GM21360 (cell line): Measurements from ENCODE around the gene CIAPIN1.
"Not testable (repeated sequence)": the region's sequence is repeated elsewhere in the genome, so short reads cannot be mapped to it uniquely, and the experiment has no call there.

Experiments used
- ATAC-seq: cut with Tn5 transposase; IDR thresholded peaks from one replicate; pipeline ENCODE4 v1.9.1; 2021; ENCODE audit warnings: mild to moderate bottlenecking, moderate library complexity; ENCODE audit not compliant: unreplicated experiment

CIAPIN1 gene

DNA sequence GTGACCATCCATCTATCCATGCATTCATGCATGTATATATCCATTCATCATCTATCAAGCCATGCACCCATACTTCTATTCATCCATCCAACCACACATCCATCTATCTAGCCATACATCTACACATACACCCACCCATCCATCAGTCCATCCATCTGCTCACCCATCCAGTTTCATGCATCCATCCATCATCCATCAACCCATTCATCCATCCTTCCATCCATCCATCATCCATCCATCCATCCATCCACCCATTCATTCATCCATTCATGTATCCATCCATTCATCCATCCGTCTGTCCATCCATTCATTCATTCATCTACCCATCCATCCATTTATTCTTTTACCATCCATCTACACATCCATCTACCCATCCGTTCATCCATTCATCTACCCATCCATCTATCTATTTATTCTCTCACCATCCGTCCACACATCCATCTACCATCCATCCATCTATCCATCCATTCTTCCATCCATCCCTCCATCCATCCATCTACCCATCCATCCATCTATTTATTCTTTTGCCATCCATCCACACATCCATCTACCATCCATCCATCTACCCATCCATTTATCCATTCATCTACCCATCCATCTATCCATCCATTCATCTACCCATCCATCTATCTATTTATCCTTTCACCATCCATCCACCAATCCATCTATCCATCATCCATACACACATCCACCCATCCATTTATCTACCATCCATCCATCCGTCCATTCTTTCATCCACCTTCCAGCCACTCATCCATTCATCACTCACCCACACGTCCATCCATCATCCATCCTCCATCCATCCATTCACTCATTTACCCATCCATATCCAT lies 39.4 kb downstream of the CIAPIN1 start:
- ATAC-seq, result no peak

DNA sequence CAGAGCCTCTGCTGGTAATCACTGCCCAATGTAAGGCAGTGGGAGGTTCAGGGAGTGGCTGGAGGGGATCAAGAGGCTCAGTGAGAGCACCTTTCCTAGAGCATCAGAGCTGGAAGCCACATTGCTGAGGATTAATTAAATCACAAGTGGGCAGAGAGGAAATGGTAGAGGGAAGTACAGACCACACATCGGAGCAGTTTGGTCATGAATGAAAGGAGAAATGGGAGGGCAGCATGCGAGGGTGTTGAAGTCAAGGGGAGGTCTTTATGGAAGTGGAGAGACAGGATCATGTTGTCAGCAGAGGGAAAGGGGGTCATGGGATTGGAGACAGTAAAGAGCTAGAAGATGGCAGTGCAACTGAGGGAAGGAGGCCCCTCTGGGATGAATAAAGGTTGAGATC lies 40.3 kb downstream of the CIAPIN1 start:
- no peak for ATAC-seq

DNA sequence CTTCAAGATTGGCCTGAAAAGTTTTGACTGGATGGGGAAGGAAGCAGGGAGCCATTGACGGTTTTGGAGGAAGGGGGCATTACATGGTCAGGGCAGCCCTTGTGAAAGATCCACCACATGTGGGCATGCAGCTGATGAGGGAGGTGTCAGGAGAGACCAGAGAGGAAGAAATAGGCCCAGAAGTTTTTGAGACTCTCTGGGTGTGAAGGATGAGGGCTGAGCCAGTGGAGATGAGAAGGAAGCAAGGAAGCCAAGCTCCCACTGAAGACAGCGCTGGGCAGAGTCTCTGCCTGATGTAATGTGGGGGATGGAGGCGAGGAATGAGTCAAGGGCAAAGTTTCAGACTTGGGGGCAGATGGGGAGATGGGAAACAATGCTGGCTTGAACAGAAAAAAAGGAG lies 42.1 kb downstream of the CIAPIN1 start:
- no peak for ATAC-seq

DNA sequence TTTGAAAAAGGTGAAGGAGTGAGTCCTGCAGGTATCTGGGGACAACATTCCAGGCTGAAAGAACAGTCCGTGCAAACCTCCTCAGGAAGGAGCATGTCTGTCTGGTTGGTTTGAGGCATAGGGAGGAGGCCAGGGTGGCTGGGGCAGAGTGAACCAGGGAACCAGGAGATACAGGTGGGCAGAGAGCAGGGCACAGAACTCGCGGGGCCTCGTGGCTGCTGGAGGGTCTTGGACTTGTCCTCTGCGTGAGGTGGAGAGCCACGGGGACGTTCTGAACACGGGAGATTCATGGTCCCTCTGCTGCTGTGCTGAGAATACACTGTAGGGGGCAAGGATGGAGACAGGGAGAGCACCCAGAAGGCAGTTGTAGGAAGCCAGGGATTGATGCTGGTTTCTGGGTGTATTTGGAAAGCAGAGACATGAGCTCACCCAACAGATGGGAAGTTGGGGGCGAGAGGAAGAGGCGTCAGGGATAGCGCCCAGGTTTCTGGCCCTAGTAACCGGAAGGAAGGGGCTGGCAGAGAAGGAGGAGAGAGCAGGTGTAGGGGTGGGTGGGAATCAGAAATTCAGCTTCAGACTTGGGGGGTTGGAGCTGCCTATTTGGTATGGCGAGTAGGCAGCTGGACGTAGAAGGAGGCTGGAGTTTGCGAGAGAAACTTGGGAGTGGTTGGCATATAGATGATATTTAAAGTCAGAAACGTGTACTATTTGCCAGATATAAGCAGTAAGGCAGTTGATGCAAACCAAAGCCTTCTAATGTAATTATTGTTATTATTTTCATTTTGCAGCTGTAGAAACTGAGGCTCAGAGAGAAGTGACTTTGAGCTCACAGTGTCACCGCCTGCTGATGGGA lies 43.0 kb downstream of the CIAPIN1 start, which contains the start of gene CCL17:
Gene CCL17 (plus strand): TSS at position 803 of the 853 bp plus-strand sequence. CDS start 9,166 bp downstream, outside the sequence.
- no peak for ATAC-seq

DNA sequence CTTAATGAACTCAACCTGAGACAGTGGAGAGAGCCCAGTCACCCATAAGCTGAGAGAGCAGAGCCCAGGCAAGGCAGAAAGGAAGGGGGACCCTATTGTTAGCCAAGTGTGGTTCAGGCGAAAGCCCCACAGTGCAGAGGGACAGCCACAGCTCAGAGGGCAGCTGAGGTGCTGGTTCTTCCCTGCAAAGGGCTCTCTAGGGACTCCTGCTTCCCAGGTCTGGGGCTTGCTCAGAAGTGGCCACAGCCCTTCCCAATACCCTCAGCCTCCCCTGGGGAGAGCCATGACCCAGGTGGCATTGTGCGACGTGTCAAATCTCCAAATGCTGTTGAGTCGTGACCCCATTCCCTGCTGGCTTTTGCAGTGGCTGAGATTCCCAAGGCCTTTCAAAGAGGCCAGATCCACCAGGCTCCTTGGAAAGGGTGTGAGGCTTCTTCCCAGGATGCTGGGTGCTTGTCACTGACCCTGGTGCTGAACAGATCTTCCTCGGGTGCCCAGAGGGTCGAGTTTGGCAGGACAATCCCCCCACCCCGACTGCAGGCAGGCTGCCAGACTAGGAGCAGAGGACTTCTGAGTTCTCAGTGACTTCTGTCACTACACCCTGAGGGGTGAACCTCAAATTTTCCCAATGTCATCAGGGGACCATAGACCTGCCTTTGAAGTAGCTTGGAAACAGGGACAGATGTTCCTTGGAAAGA lies 45.1 kb downstream of the CIAPIN1 start:
- ATAC-seq, result no peak

DNA sequence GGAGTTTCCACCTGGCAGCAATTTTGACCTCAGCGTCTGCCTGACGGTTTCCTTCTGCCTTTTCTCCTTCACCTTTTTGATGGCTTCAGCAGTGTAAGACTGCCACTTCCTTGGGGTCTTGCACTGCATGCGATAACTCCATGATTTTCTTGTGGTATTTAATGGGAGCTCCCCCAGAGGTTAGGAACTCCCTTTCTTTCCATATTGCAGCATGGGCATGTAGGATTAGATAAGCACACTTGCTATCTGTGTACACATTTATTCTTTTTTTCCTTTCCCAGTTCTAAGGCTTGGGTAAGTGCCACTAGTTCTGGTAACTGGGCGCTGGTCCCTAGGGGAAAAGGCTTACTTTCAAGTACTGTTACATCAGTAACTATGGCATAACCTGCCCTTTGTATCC lies 49.7 kb downstream of the CIAPIN1 start:
- not testable (repeated sequence) for ATAC-seq

DNA sequence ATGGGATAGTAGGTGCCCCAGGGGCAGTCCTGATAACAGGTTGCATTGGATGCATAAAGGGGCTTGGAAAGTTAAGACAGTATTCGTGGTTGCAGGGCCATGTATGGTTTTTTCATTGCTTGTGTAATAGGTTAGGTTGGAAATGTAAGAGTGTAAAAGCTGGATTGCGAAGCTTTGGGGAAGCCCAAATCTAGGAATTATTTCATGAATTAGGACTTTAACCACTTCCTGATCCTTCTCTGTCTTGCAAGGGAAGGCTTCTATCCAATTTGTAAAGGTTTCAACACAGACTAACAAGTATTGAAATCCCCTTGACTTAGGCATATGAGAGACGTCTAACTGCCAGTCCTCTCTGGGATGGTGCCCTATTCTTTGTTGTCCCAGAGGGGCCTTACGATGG lies 50.4 kb downstream of the CIAPIN1 start:
- ATAC-seq, result no peak

DNA sequence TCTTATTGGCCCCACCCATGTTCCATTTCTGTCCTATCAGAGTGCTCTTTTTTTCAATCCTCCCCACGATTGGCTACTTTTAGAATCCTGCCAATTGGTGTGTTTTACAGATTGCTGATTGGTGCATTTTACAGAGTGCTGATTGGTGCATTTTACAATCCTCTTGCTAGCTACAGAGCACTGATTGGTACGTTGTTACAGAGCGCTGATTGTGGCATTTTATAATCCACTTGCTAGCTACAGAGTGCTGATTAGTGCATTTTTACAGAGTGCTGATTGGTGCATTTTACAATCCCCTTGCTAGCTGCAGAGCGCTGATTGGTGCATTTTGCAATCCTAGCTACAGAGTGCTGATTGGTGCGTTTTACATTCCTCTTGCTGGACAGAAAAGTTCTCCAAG lies 52.2 kb downstream of the CIAPIN1 start:
- no peak for ATAC-seq

DNA sequence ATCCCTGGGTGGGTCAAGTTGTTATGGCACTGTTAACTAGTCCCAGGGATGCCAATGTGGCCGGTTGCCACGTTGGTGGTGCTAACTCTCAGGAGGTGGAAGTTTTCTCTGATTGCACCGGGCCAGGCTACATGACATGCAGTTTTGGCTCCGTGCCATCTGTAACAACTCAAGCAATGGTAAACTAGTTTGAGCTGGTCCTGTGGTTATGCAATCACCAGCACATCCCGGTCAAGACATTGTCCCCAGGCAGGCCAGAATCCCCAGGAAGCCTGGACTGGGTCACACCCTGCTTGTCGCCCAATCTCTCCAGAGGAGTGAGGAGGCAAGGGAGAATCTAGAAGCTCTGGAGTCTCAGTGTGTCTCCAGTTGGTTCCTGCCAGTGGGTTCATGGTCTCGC lies 52.7 kb downstream of the CIAPIN1 start:
- no peak for ATAC-seq

DNA sequence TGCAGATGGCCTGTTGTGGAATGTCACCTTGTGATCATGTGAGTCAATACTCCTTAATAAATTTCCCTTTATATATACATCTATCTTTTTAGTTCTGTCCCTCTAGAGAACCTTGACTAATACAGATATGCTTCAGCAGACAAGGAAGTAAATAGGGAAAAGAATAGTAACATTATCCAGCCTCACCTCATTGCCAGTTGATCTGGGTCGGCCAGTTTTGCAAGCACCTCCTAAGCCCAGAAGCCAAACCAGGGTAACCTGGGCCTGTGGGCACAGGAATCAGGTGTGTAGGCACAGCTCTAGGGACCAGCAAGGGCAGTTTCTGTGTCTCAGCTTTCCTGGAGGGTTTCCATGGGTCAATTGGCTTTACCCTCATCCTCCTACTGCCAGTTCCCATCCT lies 54.5 kb downstream of the CIAPIN1 start:
- ATAC-seq, result no peak

DNA sequence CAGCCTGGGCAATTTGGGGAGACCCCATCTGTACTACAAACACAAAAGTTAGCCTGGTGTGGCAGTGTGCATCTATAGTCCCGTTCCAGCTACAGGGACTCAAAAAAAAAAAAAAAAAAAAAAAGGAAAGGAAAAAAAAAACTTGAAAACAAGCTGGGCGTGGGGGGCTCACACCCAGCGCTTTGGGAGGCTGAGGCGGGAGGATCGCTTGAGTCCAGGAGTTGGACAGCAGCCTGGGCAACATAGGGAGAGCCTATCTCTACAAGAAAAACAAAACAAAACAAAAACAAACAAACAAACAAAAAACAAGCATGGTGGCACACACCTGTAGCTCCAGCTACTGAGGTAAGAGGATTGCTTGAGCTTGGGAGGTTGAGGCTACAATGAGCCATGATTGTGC lies 55.5 kb downstream of the CIAPIN1 start:
- ATAC-seq, result no peak

DNA sequence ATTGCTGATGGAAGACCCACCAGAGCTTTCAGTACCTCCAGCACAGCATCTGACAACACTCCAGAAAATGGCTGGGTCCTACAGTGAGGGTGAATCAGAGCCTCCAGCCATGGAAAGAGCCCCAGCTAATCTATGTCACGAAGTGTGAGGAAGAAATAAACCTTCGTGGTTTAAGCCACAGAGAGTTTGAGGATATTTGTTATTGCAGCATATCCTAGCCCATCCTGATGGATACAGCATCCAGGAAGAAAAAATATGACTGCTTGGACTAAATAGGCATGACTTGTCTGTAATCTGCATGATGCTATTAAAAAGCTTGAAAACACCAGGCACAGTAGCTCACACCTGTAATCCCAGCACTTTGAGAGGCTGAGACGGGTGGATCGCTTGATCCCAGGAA lies 55.9 kb downstream of the CIAPIN1 start:
- no peak for ATAC-seq

DNA sequence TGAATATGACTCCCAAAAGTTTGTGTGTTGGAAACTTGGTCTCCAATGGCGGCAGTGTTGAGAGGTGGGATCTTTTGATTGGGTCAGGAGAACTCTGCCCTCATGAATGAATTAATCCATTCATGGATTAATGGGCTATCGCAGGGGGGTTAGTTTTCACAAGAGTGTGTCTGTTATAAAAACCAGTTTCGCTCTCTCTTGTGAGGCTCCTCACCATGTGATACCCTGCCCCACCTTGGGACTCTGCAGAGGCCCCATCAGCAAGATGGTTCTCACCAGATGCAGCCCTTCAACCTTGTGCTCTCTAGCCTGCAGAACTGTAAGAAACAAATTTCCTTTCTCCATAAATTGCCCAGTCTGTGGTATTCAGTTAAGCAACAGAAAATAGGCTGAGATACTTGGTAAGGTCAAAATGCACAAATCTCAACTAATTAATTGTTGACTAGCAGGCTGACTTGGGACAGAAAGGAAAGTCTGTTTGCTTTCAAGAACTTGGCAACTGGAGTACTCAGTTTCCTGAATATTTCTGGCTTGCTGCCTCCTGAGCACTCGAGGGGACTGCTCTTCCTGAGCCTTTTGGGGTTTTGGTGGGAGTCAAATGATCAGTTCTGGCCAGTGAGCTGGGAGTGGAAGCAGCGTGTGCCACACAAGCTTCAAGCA lies 56.4 kb downstream of the CIAPIN1 start:
- ATAC-seq, result no peak

DNA sequence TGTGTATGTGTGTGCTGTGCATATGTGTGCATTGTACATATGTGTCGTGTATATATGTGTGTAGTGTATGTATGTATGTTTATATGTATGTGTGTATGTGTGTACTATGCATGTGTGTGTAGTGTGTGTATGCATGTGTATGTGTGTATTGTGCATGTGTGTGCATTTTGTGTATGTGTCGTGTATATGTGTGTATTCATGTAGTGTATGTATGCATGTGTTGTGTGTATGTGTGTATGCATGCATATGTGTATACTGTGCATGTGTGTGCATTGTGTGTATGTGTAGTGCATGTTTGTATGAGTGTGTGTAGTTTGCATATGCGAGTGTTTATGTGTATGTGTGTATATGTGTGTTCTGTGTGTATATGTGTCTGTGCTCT lies 58.1 kb downstream of the CIAPIN1 start:
- ATAC-seq, result no peak

DNA sequence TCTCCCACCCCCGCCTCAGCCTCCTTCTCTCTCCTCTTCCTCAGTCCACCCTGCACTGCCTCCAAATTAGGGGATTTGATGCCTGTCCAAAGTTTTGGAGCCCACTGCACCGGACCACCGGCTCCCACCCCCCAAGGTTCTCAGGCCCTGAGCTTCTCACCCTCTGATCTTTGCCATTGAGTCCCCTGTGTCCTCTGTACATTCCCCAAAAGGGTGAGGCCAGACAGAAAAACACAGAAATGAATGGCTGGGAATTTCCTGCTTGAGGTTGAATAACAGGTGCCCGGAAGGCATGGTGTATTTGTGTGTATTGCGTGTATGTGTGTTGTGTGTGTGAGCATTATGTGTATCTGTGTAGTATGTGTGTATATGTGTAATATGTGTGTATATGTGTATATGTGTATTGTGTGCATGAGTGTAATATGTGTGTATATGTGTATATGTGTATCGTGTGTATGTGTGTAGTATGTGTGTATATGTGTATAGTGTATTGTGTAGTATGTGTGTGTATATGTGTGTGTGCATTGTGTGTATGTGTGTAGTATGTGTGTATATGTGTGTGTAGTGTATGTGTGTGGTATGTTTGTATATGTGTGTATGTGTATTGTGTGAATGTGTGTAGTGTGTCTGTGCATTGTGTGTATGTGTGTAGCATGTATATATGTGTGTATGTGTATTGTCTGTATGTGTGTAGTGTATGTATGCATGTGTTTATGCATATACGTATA lies 58.7 kb downstream of the CIAPIN1 start:
- peak; percentile 47 for ATAC-seq

DNA sequence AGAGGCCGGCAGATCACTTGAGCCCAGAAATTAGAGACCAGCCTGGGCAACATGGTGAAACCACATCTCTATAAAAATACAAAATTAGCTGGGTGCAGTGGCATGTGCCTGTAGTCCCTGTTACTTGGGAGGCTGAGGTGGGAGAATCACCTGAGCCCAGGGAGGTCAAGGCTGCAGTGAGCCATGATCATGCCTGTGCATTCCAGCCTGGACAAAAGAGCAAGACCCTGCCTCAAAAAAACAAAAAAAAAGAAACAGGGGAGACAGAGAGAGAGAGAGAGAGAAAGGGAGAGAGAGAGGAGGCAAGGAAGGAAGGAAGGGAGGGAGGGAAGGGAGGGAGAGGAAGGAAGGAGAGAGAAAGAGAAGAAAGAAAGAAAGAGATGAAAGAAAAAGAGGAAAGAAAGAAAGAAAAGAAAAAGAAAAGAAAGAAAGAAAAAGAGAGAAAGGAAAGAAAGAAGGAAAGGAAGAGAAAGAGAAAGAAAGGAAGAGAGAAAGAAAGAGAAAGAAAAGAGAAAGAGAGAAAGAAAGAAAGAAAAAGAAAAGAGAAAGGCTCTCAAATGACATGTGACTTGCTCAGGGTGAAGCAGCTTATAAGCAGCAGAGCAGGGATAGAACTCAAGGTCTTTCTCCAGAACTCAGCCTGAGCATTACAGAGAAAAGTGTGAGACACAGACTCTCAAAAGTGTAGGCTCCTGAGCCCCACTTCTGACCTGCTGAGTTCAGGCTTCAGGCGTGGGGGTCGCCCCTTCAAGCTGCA lies 59.4 kb downstream of the CIAPIN1 start:
- peak; percentile 27 for ATAC-seq

DNA sequence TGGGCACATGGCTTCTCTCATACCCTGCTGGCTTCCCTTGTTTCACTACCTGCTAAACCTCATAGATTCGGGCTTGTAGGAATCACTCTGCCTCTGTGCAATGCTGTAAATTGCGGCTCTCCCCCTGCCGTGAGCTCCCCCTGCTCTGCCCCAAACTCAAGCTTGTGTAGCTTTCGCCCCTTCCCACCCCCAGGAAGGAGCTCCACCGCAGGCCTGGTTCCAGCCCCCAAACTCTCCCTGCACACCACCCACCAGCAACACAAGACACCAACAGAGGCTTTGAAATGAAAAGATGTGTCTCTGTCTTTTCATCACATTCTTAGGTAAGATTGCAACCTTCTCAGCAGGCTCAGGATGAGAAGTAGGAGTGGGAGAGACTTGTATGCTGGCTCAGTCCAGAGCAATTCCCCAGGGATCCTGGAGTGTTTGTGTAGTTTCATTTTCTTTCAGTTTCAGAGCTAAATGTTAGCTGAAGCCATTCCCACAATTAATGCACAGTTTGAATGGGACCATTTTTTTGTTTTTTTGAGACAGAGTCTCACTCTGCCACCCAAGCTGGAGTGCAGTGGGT lies 60.7 kb downstream of the CIAPIN1 start:
- ATAC-seq, result no peak

DNA sequence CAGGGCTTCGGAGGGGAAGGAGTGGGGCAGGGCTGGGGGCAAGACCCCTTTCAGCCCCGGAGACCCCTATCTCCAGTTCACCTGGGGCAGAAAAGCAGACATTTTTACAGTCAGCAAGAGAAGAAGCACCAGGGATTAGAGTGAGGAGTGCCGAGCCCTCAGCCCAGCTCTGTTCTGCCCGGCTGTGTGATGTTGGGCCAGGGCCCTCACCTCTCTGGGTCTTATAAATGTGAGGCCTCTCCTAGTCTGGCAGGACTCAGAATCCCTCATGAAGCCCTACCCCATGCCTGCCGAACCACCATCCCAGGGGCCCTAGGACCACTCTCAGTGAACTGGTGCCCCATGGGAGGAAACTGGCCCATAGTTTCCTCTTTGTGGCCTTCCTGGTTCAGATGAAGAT lies 62.1 kb downstream of the CIAPIN1 start:
- no peak for ATAC-seq
